Measurements from ENCODE around the gene ACOT7.

Gene ACOT7

DNA sequence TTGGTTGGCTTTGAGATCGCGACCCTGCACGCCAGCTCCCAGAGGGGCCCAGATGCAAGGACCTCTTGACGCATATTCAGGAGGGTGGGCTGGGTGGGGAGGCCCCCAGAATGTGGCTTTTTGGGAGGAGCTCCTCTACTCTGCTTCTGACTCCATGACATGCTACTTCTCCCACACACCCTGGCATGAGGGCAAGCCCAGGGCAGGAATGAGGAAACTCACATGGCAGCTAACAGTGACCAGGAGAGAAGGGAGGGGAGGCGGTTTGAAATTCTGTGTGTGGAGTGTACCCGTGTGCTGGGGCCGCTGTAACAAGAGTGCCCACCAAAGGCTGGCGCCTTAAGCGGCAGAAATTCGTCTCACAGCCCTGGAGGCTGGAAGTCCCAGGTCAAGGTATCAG, 71.4 kb downstream of the ACOT7 start:
- Histone ChIP-seq H4K20me1 (ENCODE audit: low read depth, low read length) (no peaks in the 10 kb centered on the region), H3F3A (ENCODE audit: insufficient read depth) (no peaks in the 10 kb centered on the region), H3K9me3 (ENCODE audit: insufficient read depth, low read length) (no peaks in the 10 kb centered on the region), H3K27ac (ENCODE audit: low read depth, low read length) (no peak overlapping the region), H3K9me2 (replicated peaks; ENCODE audit: insufficient read depth, low read length) (no peaks in the 10 kb centered on the region), H3K79me2 (ENCODE audit: insufficient read depth, low read length) (no peaks in the 10 kb centered on the region), H3K4me2 (ENCODE audit: low read depth, low read length, poor library complexity, severe bottlenecking) (no peak overlapping the region), H3K9ac (ENCODE audit: low read length) (no peak overlapping the region), H3K27me3 (ENCODE audit: low read length) (no peaks in the 10 kb centered on the region), H3K4me3 (ENCODE audit: insufficient read depth, low read length, poor library complexity, severe bottlenecking) (no peak overlapping the region), H2AFZ (ENCODE audit: low read depth, low read length, severe bottlenecking) (no peak overlapping the region), H3K36me3 (ENCODE audit: low read length) (no peaks in the 10 kb centered on the region)
- TF ChIP-seq, protein P1, sequence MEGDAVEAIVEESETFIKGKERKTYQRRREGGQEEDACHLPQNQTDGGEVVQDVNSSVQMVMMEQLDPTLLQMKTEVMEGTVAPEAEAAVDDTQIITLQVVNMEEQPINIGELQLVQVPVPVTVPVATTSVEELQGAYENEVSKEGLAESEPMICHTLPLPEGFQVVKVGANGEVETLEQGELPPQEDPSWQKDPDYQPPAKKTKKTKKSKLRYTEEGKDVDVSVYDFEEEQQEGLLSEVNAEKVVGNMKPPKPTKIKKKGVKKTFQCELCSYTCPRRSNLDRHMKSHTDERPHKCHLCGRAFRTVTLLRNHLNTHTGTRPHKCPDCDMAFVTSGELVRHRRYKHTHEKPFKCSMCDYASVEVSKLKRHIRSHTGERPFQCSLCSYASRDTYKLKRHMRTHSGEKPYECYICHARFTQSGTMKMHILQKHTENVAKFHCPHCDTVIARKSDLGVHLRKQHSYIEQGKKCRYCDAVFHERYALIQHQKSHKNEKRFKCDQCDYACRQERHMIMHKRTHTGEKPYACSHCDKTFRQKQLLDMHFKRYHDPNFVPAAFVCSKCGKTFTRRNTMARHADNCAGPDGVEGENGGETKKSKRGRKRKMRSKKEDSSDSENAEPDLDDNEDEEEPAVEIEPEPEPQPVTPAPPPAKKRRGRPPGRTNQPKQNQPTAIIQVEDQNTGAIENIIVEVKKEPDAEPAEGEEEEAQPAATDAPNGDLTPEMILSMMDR (IDR thresholded peaks at IDR 0.05; ENCODE audit: insufficient read depth, low read length, poor library complexity, severe bottlenecking) = no peak
- TF ChIP-seq EZH2phosphoT487 (conservative IDR thresholded peaks at IDR 0.05; ENCODE audit: low read length) = no peak

DNA sequence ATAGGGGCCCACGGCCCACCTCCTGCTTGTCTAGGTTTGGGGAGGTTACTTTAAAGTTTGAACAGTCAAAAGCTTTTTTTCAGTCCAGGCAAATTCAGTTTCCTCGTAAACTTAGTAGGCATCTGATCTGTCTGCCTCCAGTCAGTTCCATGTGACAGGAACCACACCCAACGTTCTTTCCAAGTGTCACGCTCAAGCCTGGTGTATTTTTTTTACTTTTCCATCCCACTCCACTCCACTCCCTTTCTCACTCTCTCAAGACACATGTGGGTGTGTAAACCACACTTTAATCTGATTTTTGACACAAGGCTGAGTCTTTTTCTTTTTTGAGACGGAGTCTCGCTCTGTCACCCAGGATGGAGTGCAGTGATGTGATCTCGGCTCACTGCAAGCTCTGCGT, 72.4 kb downstream of the ACOT7 start:
- no peak for TF ChIP-seq EZH2phosphoT487 (conservative IDR thresholded peaks at IDR 0.05; ENCODE audit: low read length)
- TF ChIP-seq, protein P1 (IDR thresholded peaks at IDR 0.05; ENCODE audit: insufficient read depth, low read length, poor library complexity, severe bottlenecking) = no peak

DNA sequence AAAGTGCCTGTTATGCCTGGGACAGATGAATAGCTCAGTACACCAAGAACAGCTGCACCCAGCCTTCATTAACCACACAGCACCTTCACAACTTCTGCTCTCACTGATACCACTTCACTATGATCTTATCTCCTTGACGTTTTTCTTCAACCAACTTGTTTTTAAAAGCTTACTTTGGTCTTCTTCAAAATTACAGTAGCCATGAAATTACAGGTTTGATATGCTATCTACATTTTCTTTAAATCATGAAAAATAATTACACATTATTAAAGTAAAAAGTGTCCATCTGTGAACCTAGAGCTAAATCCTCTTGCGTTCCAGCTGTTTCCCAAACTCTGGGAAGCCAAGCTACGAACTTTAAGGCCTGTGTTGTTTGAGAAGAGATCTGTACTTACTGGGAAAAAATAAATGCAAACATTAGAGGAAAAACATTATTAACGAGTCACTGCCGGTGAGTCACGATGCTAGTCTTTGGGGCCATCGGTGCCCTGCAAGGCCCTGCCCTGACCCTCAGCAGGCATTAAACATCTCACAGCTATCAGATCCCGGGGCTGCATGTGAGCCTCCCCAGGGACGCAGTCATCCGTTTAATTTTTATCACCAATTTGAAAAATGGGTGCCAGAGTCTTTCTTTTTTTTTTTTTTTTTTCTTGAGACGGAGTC, 76.3 kb downstream of the ACOT7 start:
- H3K9ac ChIP-seq (ENCODE audit: low read length) = no peak overlapping the region
- no peaks in the 10 kb centered on the region for H3K9me3 ChIP-seq (ENCODE audit: insufficient read depth, low read length)
- no peak overlapping the region for H2AFZ ChIP-seq (ENCODE audit: low read depth, low read length, severe bottlenecking)
- H3K4me2 ChIP-seq (ENCODE audit: low read depth, low read length, poor library complexity, severe bottlenecking) = no peak overlapping the region
- H3K79me2 ChIP-seq (ENCODE audit: insufficient read depth, low read length) = no peaks in the 10 kb centered on the region
- TF ChIP-seq, protein P1 (IDR thresholded peaks at IDR 0.05; ENCODE audit: insufficient read depth, low read length, poor library complexity, severe bottlenecking) = no peak
- TF ChIP-seq EZH2phosphoT487 (conservative IDR thresholded peaks at IDR 0.05; ENCODE audit: low read length) = no peak
- H3F3A ChIP-seq (ENCODE audit: insufficient read depth) = no peaks in the 10 kb centered on the region
- no peak overlapping the region for H3K27ac ChIP-seq (ENCODE audit: low read depth, low read length)
- H4K20me1 ChIP-seq (ENCODE audit: low read depth, low read length) = no peaks in the 10 kb centered on the region
- no peaks in the 10 kb centered on the region for H3K9me2 ChIP-seq (replicated peaks; ENCODE audit: insufficient read depth, low read length)
- no peaks in the 10 kb centered on the region for H3K27me3 ChIP-seq (ENCODE audit: low read length)
- H3K36me3 ChIP-seq (ENCODE audit: low read length) = no peaks in the 10 kb centered on the region
- H3K4me3 ChIP-seq (ENCODE audit: insufficient read depth, low read length, poor library complexity, severe bottlenecking) = no peak overlapping the region

More for the DNA sequence above, 72.4 kb downstream of the ACOT7 start:
- Histone ChIP-seq H3K27me3 (ENCODE audit: low read length) (no peaks in the 10 kb centered on the region), H3K36me3 (ENCODE audit: low read length) (no peaks in the 10 kb centered on the region), H3K79me2 (ENCODE audit: insufficient read depth, low read length) (no peaks in the 10 kb centered on the region), H3K9ac (ENCODE audit: low read length) (no peak overlapping the region), H3K4me3 (ENCODE audit: insufficient read depth, low read length, poor library complexity, severe bottlenecking) (no peak overlapping the region), H4K20me1 (ENCODE audit: low read depth, low read length) (no peaks in the 10 kb centered on the region), H2AFZ (ENCODE audit: low read depth, low read length, severe bottlenecking) (no peak overlapping the region), H3K9me3 (ENCODE audit: insufficient read depth, low read length) (no peaks in the 10 kb centered on the region), H3K27ac (ENCODE audit: low read depth, low read length) (no peak overlapping the region), H3F3A (ENCODE audit: insufficient read depth) (no peaks in the 10 kb centered on the region), H3K9me2 (replicated peaks; ENCODE audit: insufficient read depth, low read length) (no peaks in the 10 kb centered on the region), H3K4me2 (ENCODE audit: low read depth, low read length, poor library complexity, severe bottlenecking) (no peak overlapping the region)

Measured in SU-DHL-6 (cell line).